Measurements from ENCODE around the gene PRKG1. TPM values are rescaled to one million over a fixed set of nuclear protein-coding genes. Genes with fewer than 3 reads are reported as not detected.

Gene PRKG1
- total RNA-seq, 1 experiment from 2014 or later, result 16.5 TPM

- TF ChIP-seq ERG (CRISPR knock-in tag; IDR thresholded peaks at IDR 0.05) (no peak), SOX15 (CRISPR knock-in tag; IDR thresholded peaks at IDR 0.05) (no peak), TEAD4 (CRISPR knock-in tag; IDR thresholded peaks at IDR 0.05) (no peak)
Observed at GRCh38 chr10:51672039-51672535, 597.8 kb downstream of the PRKG1 start (continued).

GRCh38 chr10:51675088-51675487 is 600.8 kb downstream of the PRKG1 start:
- H3K36me3 Mint-ChIP-seq, result peaks cover 6% of the 10 kb centered on the region; the same call in 1 of the 2 replicates
- peaks cover 16% of the 10 kb centered on the region for H3K9me3 Mint-ChIP-seq
- no peak overlapping the region for H3K27ac Mint-ChIP-seq
- H3K4me3 Mint-ChIP-seq, result no peak overlapping the region
- CTCF ChIA-PET, result no interaction called here
- TF ChIP-seq E2F1 (CRISPR knock-in tag; IDR thresholded peaks at IDR 0.05), result no peak
- no peak for TF ChIP-seq CBFB (CRISPR knock-in tag; IDR thresholded peaks at IDR 0.05; ENCODE audit: low read depth)
- no peak for TF ChIP-seq MLX (CRISPR knock-in tag; IDR thresholded peaks at IDR 0.05)
- no peak for TF ChIP-seq ZNF138 (CRISPR knock-in tag; conservative IDR thresholded peaks at IDR 0.05)
- no peak for TF ChIP-seq FOXK1 (CRISPR knock-in tag; IDR thresholded peaks at IDR 0.05)
- TF ChIP-seq ATF1 (CRISPR knock-in tag; IDR thresholded peaks at IDR 0.05), result no peak
- no peak for TF ChIP-seq ZMAT4 (CRISPR knock-in tag; IDR thresholded peaks at IDR 0.05)
- no peak for TF ChIP-seq ZNF219 (CRISPR knock-in tag; IDR thresholded peaks at IDR 0.05; ENCODE audit: borderline replicate concordance)
- TF ChIP-seq ZNF423 (CRISPR knock-in tag; IDR thresholded peaks at IDR 0.05), result no peak
- TF ChIP-seq NFE2L1 (CRISPR knock-in tag; IDR thresholded peaks at IDR 0.05), result no peak
- TF ChIP-seq ZNF232 (CRISPR knock-in tag; IDR thresholded peaks at IDR 0.05), result no peak
- TF ChIP-seq E2F4 (CRISPR knock-in tag; IDR thresholded peaks at IDR 0.05; ENCODE audit: borderline replicate concordance, low read depth), result no peak
- no peak for TF ChIP-seq ATF2 (CRISPR knock-in tag; IDR thresholded peaks at IDR 0.05; ENCODE audit: borderline replicate concordance, low read depth)
- TF ChIP-seq ZSCAN18 (CRISPR knock-in tag; IDR thresholded peaks at IDR 0.05), result no peak
- no peak for TF ChIP-seq ZNF317 (CRISPR knock-in tag; IDR thresholded peaks at IDR 0.05; ENCODE audit: borderline replicate concordance, low read depth)
- no peak for TF ChIP-seq EMX1 (CRISPR knock-in tag; IDR thresholded peaks at IDR 0.05)
- TF ChIP-seq PREB (CRISPR knock-in tag; IDR thresholded peaks at IDR 0.05; ENCODE audit: borderline replicate concordance), result no peak
- no peak for TF ChIP-seq SOX15 (CRISPR knock-in tag; IDR thresholded peaks at IDR 0.05)
- TF ChIP-seq CDX4 (CRISPR knock-in tag; IDR thresholded peaks at IDR 0.05; ENCODE audit: borderline replicate concordance), result no peak
- no peak for TF ChIP-seq IRF2 (CRISPR knock-in tag; IDR thresholded peaks at IDR 0.05; ENCODE audit: borderline replicate concordance, low read depth)
- POLR2A ChIA-PET, result no interaction called here
- ATAC-seq, result no peak
- peaks cover 3% of the 10 kb centered on the region; the same call in 1 of the 2 replicates for H3K4me1 Mint-ChIP-seq
- DNase-seq (ENCODE audit: low spot score), result no peak
- H3K27me3 Mint-ChIP-seq (ENCODE audit: low read depth), result no peaks in the 10 kb centered on the region

Data from WTC11 (cell line).